H1 (cell line): ENCODE data around the gene LRRTM2. TPM values are rescaled to one million over a fixed set of nuclear protein-coding genes. Genes with fewer than 3 reads are reported as not detected.

Experiments
- BRCA1 ChIP-seq: IDR thresholded peaks from 2 replicates; pipeline ENCODE4 v1.6.1; 2012; ENCODE audit warnings: low read depth, low read length, improper control_type of control experiment
- CHD2 ChIP-seq: IDR thresholded peaks from 2 replicates; pipeline ENCODE4 v1.6.1; 2012; ENCODE audit warnings: low read length, improper control_type of control experiment
- EGR1 ChIP-seq: IDR thresholded peaks from 2 replicates; pipeline ENCODE4 v1.6.1; 2011; ENCODE audit warnings: low read depth, low read length, borderline replicate concordance
- EP300 ChIP-seq, 2 experiments: IDR thresholded peaks; 1 replicate in 1 of 2; 2 replicates in 1 of 2; pipeline ENCODE4 v1.6.1; 2011 to 2012; ENCODE audit warnings: low read depth in 2 of 2, low read length in 2 of 2, mild to moderate bottlenecking in 2 of 2, borderline replicate concordance in 1 of 2, inconsistent platforms in 1 of 2, moderate library complexity in 1 of 2
- POLR2AphosphoS5 ChIP-seq: IDR thresholded peaks from 2 replicates; pipeline ENCODE4 v1.6.1; 2011; ENCODE audit warnings: low read depth, low read length
- SAP30 ChIP-seq: fragments of 300-600 bp; sonication (generic); IDR thresholded peaks from 2 replicates; pipeline ENCODE4 v1.7.1; 2012; ENCODE audit warnings: low read length, moderate library complexity, mild to moderate bottlenecking, inconsistent platforms; ENCODE audit not compliant: insufficient read depth, insufficient replicate concordance
- TAF1 ChIP-seq: IDR thresholded peaks from 2 replicates; pipeline ENCODE4 v1.6.1; 2011; ENCODE audit warnings: mild to moderate bottlenecking, low read depth, low read length
- TCF12 ChIP-seq: IDR thresholded peaks from 2 replicates; pipeline ENCODE4 v1.6.1; 2011; ENCODE audit warnings: low read depth, mild to moderate bottlenecking, low read length
- polyA plus RNA-seq, 7 experiments: library from polyadenylated mRNA; depleted of rRNA in 3 of 7; stranded (reverse) in 5 of 7; unstranded in 2 of 7; fragments of >200 nt in 5 of 7; fragments of 200-250 nt in 2 of 7; gene quantifications; 1 replicate in 5 of 7; 2 replicates in 1 of 7; 4 replicates in 1 of 7; pipeline versions ENCODE4 v1.2.1 to v1.2.3, GENCODE V29; 2011 to 2013; ENCODE audit warnings: missing spikeins in 2 of 7, mixed read lengths in 2 of 7
- total RNA-seq: library from RNA; stranded (reverse); fragmentation: NEBNext Ultra II Directional; extraction: Animal tissue kit (Norgen Biotek cat#: 25700); gene quantifications from 2 replicates; pipeline ENCODE4 v1.2.1, GENCODE V29; 2021

Gene LRRTM2
- total and polyA plus RNA-seq, 2 of the 8 experiments (the other 6 are each of a cell fraction or from before 2014, with no cell fraction given), result not detected

DNA sequence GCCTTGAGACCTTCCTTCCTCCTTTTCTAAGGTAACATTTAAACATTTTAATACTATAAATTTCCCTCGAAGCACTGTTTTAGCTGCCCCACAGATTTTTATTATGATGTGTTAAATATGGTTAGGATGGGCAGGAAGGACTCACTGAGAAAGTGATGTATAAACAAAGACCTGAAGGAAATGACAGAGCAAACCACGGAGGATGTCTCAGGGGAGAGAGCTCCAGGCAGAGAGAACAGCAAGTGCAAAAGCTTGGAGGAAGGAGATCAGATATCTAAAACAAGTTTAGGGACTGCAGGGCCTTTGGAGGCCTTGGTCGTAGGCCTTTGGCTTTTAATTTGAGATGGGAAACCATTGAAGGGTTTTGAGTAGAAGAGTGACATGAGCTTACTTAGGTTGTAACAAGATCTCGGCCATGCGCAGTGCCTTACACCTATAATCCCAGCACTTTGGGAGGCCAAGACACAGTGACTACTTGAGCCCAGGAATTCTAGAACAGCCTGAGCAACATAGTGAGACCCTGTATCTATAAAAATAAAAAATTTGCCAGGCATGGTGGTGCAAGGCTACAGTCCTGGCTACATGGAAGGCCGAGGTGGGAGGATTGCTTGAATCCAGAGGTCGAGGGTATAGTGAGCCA, 35.5 kb upstream of the LRRTM2 start (continued):
- no peak for TF ChIP-seq EGR1
- TF ChIP-seq POLR2AphosphoS5, result no peak
- TF ChIP-seq SAP30, result no peak
- TF ChIP-seq BRCA1, result no peak
- TF ChIP-seq CHD2, result no peak
- TF ChIP-seq TCF12, result no peak
- no peak for TF ChIP-seq EP300 (IDR thresholded peaks at IDR 0.05; ENCODE audit: borderline replicate concordance in 1 of 2, low read depth in 2 of 2, low read length in 2 of 2)
- TF ChIP-seq TAF1, result no peak
